AML-193 (cell line): Measurements from ENCODE around the gene MYMK.

ENCODE experiments used
- DNase-seq, 2 experiments: peaks; one replicate each; lab custom pipeline; 2025; lab: John Stamatoyannopoulos, UW

The MYMK gene

DNA sequence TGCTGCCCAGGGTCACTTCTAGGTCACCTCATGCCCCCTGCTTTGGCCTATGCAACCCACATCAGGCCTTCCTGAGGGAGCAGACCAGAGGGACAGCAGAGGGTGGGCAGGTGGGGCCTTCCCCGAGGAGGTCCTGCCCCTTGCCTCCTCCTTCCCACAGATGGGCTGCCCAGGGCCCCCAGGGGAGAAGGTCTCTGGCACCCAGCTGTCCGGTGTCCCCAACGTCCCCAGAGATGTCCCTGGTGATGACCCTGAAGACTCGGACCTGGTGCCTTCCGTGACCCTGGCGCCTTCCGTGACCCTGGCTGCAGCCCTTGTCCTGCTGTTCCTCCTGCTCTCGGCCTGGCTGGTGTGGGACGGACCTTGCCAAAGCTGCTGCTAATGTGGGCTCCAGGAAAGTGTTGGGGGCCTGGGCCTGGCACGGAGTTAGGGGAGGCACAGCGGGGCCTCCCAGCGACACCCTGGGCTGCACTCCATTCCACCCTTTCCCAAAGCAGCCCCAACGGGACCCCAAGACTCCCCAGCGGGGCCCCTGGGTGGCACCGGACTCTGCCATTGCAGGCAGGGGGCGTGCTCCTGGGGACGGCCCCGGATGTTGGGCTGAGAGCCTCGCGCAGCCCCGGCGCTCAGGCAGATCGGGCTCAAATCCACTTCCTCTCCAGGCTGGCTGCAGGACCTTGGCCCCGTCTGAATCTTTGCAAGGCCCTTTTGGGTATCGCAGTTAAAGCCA lies 39.1 kb downstream of the MYMK start:
- DNase-seq = no peak

DNA sequence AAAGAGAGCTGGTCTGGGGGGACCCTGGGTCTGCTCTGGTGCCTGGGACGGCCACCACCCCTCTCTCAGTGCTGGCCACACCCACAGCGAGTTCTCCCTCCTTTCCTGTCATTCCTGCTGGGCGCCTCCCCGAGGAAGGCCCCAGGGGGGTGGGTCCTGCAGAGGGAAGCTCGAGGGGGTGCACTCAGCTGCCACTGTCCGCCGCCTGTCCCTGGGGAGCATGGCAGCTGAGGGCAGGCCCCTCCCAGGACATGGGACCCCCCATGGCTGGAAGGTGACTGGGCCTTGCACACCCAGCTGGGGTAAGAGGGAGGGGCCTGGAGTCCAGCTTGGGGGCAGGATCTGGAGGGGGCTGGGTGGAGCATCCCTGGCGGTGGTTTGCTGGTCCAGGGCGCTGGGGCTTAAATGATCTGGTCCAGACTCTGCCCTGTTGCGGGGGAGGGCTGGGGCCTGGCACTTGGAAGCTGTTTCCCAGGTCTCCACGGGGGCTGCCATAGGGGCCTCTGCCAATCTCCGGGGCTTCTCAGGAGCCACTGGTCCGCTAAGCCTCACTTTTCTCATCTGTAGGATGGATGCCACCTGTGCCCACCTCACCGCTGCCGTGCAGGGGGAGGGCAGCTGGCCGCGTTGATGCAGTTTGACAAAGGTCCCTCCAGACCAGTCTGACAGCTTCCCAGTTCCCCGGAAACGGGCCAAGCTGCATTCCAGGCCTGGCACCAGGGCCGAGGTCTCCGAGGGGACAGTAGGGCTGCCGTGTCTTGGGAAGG lies 39.9 kb downstream of the MYMK start:
- DNase-seq = no peak

DNA sequence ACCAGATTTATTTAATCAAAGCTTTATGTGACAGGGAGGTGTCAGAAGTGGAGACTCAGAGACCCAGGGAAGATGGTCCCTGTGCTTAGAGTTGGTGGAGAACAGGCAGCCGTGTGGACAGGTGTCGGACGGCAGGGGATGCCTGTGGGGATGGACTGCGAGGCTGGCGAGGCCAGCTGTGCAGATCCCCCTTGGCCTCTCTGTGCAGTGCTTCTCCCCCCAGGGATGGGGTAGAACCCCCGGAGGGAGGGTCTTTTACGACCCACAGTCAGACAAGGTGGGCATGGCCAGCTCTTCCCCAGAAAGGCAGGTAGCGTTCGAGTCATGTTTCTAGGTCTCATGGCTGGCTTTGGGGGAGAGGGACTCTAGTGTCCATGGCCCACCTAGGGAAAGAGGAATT lies 41.1 kb downstream of the MYMK start:
- DNase-seq = no peak

DNA sequence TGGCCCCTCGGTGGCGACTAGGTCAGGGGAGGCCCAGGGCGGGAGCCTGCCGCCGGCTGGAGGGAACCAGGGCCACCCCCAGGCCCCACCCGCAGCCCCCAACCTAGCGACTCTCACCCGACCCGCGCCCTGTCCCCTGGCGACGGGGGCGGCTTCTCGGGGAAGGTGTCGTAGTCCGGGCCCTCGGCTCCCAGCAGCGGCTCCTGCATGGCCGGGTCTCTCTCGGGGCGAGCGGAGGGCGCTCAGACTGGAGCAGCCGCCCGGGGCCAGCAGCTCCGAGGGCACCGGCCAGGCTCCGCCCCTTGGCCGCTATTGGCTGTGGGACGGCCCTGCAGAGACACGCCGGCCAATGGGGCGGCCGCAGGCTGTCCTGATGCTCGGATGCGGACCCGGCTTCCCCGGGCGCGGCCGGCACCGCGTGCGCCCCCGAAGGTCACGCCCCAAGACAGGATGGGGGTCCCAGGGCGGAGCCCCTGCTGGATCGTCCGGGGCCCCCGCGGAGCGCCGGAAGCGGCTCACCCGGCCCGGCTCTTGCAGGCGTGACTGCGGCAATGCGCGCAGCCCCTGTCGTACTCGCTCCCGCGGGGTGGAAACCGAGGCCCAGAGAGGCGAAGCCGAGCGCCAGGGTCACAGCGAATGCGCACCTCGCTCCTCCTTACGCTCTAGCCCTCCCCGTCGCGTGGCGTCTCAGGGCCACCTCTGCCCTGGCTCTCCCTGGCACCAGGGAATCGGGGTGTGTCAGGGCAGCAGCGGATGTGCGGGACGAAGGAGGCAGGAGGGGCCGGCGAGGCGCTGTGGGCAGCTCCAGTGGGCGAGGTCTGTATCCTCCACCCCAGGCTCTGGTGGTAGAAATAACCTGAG lies 45.7 kb downstream of the MYMK start, which contains the start of gene SLC2A6:
Gene SLC2A6 (minus strand): TSS at position 249 of the 861 bp plus-strand sequence. CDS start 40 bp downstream, at position 209.
- DNase-seq = peak; percentile 50 to 59

DNA sequence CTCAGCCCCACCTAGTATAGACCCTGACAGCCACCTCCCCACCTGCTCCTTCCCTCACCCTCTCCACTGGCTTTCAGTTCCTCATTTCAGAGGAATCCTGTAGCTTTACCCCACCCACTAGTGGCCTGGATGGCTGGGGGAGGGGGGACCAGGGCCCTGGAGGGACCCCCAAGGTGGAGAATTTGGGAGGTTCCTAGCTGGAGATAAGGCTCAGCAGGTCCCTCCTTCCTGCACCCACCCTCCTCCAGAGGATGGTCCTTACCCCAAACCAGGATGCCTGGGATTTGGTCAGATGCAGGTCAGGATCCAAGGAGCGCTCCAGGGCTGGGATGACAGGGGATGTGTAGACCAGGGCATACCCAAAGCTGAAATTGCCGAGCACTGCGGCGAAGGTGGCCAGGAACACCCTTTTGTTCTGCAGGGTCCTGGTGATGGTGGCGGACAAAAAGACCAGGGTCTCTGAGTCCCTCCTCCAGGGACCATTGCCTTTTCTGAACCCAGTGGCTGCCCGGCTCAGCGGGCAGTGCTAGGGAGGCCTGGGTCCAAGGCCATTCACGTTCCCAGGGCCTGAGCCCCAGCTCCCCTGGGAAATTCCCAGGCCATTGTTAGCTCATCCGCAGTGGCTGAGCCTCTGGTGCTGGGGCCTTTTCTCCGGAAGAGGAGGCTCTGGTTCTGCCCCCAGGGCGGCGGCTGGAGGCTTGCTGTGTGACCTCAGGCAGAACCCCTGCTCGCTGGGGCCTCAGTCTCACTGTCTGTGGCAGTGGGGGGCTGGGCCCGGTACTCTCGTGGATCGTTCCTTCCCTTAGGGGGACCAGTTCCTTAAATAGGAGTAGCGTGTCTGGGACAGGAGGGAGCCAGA lies 46.5 kb downstream of the MYMK start:
- DNase-seq = no peak

DNA sequence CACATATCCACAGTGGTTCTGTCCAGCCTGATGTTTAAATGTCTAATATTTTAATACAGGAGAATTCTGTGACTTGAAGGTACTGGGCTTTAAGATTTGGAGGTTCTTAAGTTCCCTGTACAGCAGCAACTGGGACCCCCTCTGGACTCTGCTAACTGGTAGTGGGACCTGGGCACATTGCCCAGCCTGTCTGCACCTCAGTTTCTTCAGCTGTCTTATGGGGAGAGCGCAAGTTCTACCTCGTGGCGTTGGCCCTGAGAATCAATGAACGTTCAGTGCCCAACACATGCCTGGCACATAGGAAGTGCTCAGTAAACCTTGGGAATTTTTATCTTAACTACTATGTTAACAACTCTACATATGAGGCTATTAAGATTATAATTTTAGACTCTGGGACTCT lies 47.3 kb downstream of the MYMK start:
- DNase-seq = no peak

DNA sequence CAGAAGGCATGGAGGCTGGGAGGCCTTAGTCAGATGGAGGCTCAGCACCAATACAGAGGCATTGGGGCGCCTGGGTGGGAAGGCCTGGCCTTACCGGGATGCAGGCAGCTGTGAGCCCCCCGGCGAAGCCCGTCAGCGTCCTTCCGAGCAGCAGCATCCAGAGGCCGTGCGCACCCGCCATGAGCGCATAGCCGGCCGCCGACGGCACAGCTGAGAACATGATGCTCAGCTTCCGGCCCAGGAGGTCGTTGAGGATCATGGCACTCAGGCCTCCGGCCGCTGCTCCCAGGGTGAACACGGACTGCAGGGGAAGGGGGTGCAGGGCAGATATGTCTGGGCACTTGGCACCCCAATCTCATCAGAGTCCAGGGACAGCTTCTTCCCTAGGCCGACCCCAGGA lies 47.8 kb downstream of the MYMK start:
- no peak for DNase-seq

DNA sequence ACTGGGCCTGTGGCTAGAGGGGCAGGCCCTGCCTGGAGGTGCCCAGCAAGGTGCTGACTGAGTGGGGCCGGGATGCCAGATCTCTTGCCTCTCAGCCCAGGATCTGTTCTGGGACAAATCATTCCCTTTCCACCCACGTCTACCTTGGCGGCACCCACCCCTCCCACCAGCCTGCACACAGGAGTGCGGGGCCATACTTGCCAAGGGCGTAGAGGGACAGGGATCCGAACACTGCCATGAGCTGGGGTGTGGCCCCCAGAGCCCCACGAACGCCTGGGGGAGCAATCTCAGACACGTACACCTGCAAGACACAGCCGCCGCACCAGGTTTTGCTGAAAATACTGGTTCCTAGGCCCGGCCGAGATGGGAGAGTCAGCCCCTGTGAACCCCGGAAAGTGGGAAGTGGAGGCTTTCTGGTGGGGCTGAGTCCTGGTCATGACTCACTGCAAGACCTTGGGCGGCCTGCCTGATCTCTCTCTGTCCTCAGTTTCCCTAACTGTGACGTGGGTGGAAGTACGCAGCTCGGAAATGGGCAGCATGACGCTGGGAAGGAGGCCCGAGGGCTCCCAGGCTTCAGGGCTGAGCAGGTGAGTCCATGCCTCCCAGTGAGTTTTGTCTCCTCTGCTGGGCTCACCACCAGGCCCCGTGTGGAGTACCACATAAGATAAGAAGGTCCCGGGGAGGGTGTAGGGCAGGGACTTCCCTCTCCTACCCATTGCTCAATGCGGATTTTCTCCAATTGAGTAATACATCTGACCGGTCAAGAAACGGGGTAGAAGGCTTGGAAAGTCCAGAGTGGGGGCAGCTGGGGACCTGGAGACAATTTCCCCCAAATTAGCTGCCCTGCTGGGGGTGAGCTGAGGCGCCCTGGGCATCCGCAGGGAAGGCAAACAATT lies 48.5 kb downstream of the MYMK start:
- DNase-seq = peak; percentile 46 to 66

DNA sequence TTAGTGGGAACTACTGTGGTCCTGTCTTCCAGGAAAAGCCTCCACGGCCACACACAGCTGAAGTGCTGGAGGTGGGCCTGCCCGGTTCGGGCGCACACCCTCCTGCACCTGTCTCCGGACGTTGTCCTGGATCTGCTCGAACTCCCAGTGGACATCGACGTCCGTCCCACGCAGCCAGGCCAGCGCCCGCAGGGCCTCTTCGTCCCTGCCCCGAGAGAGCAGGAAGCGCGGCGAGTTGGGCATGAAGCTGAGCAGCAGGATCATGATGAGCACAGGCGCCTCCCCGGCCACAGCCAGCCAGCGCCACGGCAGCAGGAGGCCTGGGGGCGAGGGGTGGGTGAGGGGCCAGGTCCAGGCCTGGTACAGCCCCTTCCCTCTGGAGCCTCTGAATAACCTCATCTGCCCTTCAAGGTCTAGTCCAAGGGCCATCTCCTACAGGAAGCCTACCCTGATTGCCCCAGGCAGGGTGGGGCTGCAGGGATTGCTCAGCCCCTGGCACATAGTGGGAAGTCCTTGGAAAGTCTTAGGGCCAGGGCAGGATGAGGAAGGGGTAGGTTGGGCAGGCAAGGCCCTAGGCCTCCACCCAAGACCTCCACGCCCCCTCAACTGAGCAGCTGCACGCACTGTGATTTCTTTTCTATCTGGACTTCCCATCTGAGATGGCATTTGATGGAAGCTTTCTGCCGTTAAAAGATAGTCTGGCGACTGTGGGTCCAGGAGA lies 49.3 kb downstream of the MYMK start:
- no peak for DNase-seq

DNA sequence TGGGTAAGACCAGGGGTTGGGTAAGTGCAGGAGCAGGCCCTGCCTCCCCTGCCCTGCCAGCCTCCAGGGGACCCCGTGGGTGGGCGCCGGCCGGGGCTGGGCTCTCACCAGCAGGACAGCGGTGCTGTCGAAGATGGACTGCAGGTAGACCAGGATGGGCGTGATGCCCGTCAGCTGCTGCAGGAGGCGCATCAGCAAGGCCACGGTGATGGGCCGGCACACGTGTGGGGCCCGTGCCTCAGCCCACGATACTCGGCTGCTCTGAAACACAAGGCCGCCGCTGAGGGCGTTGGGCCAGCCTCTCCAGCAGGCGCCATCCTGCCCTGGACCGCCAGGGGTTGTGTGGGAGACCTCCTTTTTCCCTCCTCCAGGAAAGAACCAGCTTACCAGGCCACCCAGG lies 49.9 kb downstream of the MYMK start:
- DNase-seq = no peak

DNA sequence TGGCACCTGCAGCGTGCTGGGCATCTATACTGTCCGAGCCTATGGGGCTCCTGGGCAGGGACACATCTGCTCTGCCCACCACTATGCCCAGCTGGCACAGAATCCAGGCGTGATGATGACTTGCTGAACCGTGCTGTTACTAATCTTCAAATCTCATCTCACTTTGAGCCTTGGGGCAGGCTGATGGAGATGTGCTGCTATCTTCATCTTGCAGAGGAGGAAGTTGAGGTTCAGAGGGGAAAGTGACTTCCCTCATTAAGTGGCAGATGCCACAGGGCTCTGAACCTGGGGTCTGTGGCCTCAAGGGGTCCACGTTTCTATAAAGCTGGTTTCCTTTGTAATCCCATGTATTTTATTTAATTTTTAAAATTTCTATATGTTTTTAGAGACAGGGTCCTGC lies 50.5 kb downstream of the MYMK start:
- DNase-seq = peak; percentile 13 to 22

DNA sequence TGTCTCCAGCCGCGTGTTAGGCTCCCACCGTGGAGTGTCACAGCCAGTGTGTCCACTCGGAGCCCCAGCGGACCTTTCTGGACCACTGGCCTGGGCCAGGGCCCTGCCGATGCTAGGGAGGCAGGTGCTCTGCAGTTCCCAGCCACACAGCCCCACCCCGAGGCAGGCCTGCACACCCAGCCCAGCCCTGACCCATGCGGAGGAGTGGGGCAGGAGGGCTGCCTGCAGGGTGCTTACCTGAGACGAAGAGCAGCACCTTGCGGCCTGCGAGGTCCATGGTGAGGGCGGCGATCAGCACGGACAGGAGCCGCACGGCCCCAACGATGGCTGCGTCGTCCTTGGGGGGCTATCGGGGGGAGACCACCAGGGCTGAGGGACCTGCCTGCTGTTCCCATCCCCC lies 51.0 kb downstream of the MYMK start:
- no peak for DNase-seq

DNA sequence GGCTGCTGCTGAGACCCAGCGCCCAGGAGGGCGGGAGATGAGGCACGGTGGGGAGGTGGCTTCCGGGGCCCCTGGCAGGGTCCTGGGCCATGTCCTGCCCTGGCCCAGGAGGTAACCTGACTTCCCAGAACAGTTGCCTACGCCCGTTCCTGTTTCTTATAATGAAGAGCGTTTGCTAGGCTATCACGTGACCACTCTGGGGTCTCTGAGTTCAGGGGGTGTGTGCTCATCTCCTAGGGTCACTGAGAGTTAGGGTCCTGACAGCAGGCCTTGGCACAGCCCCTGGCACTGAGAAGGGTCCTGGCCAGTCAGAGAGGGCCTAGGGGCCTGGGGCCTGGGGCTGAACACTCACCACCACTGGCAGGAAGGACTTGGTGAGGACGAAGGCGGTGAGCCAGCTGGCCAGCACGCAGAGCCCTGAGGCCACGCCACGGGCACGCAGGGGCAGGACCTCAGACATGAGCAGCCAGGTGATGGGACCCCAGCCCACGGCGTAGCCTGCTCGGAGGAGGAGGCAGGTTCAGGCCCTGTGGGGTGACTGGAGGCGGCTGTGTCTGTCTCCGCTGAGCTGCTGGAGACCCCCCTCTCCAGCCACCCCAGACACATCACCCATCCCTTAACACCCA lies 51.9 kb downstream of the MYMK start:
- DNase-seq = no peak

DNA sequence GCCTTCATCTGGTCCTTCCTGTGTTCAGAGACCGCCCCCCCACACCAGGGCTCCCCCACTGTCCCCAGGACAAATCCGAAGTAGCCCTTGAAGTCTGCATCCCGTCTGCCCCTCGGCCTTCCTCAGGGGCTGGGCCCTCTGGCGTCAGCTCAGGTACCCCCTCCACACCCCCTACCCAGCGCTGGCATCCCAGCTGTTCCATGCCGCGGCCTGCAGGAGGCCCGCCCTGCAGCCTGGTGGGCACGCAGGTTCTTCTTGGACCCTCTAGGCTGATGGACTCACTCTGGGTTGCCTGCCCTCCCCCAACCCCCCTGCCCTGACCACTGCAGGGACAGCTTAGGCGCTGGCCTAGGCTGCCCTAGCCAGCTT lies 52.5 kb downstream of the MYMK start:
- no peak for DNase-seq

DNA sequence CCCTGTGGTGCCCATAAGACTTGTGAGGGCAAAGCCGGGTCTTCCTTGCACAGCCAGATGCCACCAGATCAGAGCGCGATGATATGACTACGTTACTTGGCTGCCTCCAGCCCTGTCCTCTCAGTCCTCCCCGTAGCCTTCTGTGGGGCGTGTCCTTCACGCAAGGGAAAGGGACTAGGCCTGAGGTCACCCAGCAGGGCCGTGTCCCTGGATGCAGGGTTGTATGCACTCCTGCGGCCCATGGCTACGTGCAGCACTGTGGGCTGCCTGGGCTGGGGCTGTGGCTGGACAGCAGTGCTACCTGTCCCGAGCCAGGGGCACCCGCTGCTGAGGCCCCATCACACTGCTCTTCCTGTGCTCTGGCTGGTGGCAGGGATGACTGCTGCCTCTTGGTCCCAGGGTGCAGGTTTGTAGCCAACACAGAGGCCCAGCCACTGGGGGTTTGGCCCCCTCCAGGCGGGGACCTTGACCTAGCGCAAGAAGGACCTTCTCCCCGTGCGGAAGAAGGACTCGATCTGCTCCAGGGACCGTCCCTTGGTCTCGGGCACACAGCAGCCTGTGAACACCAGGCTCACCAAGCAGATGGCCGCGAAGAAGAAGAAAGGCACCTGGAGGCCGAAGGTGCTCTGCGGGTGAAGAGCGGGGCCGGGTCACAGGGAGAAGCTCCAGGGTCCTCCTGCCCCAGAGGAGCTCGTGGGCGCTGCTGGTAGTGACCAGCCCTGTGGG lies 53.0 kb downstream of the MYMK start:
- no peak for DNase-seq

DNA sequence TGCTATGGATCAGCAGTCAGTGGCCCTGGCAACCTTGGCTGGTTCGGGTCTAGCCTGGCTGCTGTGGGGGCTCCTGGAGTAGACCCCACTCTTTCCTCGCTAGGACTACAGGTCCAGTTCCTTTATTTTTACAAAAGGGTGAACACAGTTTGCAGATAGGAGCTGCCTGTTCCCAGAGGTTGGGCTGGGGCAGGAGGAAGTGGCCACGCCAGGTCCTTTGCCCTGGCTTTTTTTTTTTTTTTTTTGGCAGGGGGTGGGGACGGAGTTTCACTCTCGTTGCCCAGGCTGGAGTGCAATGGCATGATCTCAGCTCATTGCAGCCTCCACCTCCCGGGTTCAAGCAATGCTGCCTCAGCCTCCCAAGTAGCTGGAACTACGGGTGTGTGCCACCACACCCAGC lies 53.8 kb downstream of the MYMK start:
- no peak for DNase-seq

DNA sequence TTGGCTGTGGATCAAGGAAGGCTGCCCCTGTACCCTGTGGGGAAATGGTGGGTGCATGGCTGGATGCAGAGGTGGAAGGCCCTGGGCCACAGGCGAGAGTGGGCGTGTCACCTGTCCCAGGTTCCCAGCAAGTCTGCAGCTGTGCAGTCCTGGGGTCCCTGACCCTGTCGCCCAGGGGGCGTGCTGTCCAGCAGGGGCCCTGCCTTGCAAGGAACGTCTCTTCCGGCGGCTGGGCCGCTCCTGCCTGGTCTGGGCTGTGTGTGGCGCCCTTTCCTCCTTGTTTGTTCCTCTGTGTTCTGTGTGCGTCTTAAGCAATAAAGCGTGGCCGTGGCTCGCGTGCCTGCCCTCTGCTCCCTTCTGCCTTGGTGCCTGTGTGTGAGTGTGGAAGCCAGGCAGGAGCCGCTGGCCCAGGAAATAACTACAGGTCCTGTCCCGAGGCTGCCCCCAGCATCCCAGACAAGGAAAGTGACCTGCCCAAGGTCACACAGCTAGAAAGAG lies 54.3 kb downstream of the MYMK start:
- no peak for DNase-seq

DNA sequence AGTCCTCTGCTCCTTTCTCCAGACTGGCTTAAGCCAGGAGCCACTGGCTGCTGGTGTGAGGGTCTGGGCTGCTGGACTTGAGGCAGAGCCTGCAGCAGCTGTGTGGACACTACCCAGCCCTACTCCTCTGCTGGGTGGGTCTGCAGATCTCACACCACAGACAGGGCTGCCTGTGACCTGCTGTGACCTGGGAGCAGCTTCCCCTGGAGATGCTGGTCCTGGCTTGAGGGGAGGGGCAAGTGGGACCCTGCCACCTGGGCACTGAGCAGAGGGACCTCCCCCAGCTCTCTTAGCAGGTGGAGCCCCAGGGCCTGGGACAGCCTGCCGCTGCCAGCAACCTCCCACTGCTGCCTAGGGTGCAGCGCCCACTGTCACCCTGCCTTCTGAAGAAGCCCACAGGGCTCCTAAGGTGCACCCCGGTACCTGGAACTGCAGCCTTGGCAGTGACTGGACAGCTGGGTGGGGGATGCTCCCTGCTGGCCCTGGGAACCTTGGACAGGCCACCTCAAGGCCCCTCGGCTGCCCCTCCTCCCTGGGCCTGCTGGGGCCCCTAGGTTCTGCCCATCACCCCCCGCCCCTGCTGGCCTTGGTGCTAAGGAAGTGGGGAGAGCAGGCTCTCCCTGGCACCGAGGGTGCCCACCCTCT lies 55.9 kb downstream of the MYMK start:
- DNase-seq = no peak
